GM23338 (cell line): ENCODE data around the gene VCX2. TPM values are rescaled to one million over a fixed set of nuclear protein-coding genes. Genes with fewer than 3 reads are reported as not detected.

ENCODE experiments used
- ATAC-seq: fragments of 200-7000 bp; cut with Tn5 transposase; 3 replicates; pipeline ENCODE4 v1.9.1; 2020
- DNase-seq: peaks from one replicate; pipeline ENCODE4 v3.0.0-alpha.2; 2015; ENCODE audit warnings: low spot score
- H2AFZ ChIP-seq: fragments of 200-600 bp; sonication (generic); 2 replicates; pipeline ENCODE4 v1.8.0; 2016; ENCODE audit warnings: antibody characterized with exemption, mild to moderate bottlenecking, moderate library complexity
- H3F3A ChIP-seq: fragments of 200-600 bp; sonication (generic); replicated peaks from 2 replicates; pipeline ENCODE4 v1.8.0; 2017; ENCODE audit warnings: antibody characterized with exemption, mixed run types, low read depth
- H3K27ac ChIP-seq: fragments of 200-600 bp; sonication (generic); 2 replicates; pipeline ENCODE4 v1.6.1; 2016; ENCODE audit warnings: low read depth
- H3K27me3 ChIP-seq: fragments of 200-600 bp; sonication (generic); 2 replicates; pipeline ENCODE4 v1.8.0; 2016; ENCODE audit warnings: mild to moderate bottlenecking, mixed run types, moderate library complexity; ENCODE audit not compliant: insufficient read depth
- H3K36me3 ChIP-seq: fragments of 200-600 bp; sonication (generic); 2 replicates; pipeline ENCODE4 v1.8.0; 2016; ENCODE audit warnings: mild to moderate bottlenecking; ENCODE audit not compliant: insufficient read depth
- H3K4me1 ChIP-seq: fragments of 200-600 bp; sonication (generic); 2 replicates; pipeline ENCODE4 v1.8.0; 2016; ENCODE audit warnings: mild to moderate bottlenecking, moderate library complexity; ENCODE audit not compliant: insufficient read depth
- H3K4me2 ChIP-seq: fragments of 200-600 bp; sonication (generic); 2 replicates; pipeline ENCODE4 v1.7.1; 2017; ENCODE audit warnings: mixed run types
- H3K4me3 ChIP-seq: fragments of 200-600 bp; sonication (generic); 2 replicates; pipeline ENCODE4 v1.6.1; 2016; ENCODE audit warnings: mixed run types
- H3K79me2 ChIP-seq: fragments of 200-600 bp; sonication (generic); replicated peaks from 2 replicates; pipeline ENCODE4 v1.8.0; 2017; ENCODE audit warnings: mild to moderate bottlenecking; ENCODE audit not compliant: insufficient read depth
- H3K9me2 ChIP-seq: fragments of 200-600 bp; sonication (generic); 2 replicates; pipeline ENCODE4 v1.8.0; 2017; ENCODE audit not compliant: insufficient read depth
- H4K20me1 ChIP-seq: fragments of 200-600 bp; sonication (generic); replicated peaks from 2 replicates; pipeline ENCODE4 v1.8.0; 2017; ENCODE audit warnings: mild to moderate bottlenecking; ENCODE audit not compliant: insufficient read depth
- H3K27ac Mint-ChIP-seq: 2 replicates; pipeline ENCODE4 v1.8.0; 2020; ENCODE audit warnings: inconsistent platforms, mild to moderate bottlenecking, moderate library complexity, mixed read lengths
- H3K27me3 Mint-ChIP-seq: 3 replicates; pipeline ENCODE4 v1.8.0; 2022; ENCODE audit warnings: low read depth, mild to moderate bottlenecking, moderate library complexity, mixed read lengths, inconsistent platforms; ENCODE audit not compliant: insufficient read depth, poor library complexity
- H3K36me3 Mint-ChIP-seq: 3 replicates; pipeline ENCODE4 v1.8.0; 2021; ENCODE audit warnings: low read depth, mild to moderate bottlenecking, inconsistent platforms, moderate library complexity, mixed read lengths
- H3K4me1 Mint-ChIP-seq: 3 replicates; pipeline ENCODE4 v1.8.0; 2020; ENCODE audit warnings: mild to moderate bottlenecking, inconsistent platforms, mixed read lengths
- H3K4me3 Mint-ChIP-seq: 3 replicates; pipeline ENCODE4 v1.8.0; 2021; ENCODE audit warnings: moderate library complexity, mild to moderate bottlenecking, inconsistent platforms, mixed read lengths
- H3K9me3 Mint-ChIP-seq: 3 replicates; pipeline ENCODE4 v1.8.0; 2020; ENCODE audit warnings: moderate library complexity, mild to moderate bottlenecking, inconsistent platforms, mixed read lengths
- CTCF ChIP-seq, 2 experiments: fragments of 200-600 bp in 1 of 2; sonication (generic) in 1 of 2; conservative IDR thresholded peaks; 2 replicates each; pipeline versions ENCODE4 v1.5.1 to v1.6.1; 2016 to 2017; ENCODE audit warnings: antibody characterized with exemption in 2 of 2, low read depth in 2 of 2, mild to moderate bottlenecking in 2 of 2, moderate library complexity in 1 of 2
- ZNF462 ChIP-seq: fragments of 250-450 bp; sonication (Bioruptor Pico); IDR thresholded peaks from 2 replicates; pipeline ENCODE4 v1.5.0; 2020; ENCODE audit warnings: mild to moderate bottlenecking, moderate library complexity
- polyA plus RNA-seq: library from polyadenylated mRNA; unstranded; fragments of >200 nt; fragmentation: Nextera tagmentation; extraction: Ambion mirVana; gene quantifications from 2 replicates; pipeline ENCODE4 v1.2.1, GENCODE V29; 2016
- total RNA-seq: library from RNA; depleted of rRNA; stranded (reverse); fragments of >200 nt; shearing (Covaris generic); gene quantifications from 2 replicates; pipeline ENCODE4 v1.2.3, GENCODE V29; 2014

VCX2 gene
- total and polyA plus RNA-seq, 2 experiments from 2014 or later, result not detected

- TF ChIP-seq ZNF462 (CRISPR knock-in tag), result no peak
These were observed 23.1 kb upstream of the VCX2 start (continued) for GRCh38 chrX:8194216-8194615.

GRCh38 chrX:8192276-8192675, 21.2 kb upstream of the VCX2 start:
- Histone ChIP-seq H4K20me1 (no peaks in the 10 kb centered on the region), H2AFZ (no peak overlapping the region), H3K9me2 (no peaks in the 10 kb centered on the region), H3F3A (no peaks in the 10 kb centered on the region), H3K79me2 (no peaks in the 10 kb centered on the region), H3K4me3 (no peak overlapping the region), H3K4me1 (0 out of 2 replicates have a peak, but pooled peaks cover 4% of the 10 kb centered on the region), H3K27ac (no peak overlapping the region), H3K4me2 (no peak overlapping the region), H3K36me3 (no peaks in the 10 kb centered on the region), H3K27me3 (no peaks in the 10 kb centered on the region)
- Mint-ChIP-seq H3K4me3 (no peak overlapping the region), H3K27ac (no peak overlapping the region), H3K4me1 (peaks cover 8% of the 10 kb centered on the region; the same call in 2 of the 3 replicates), H3K9me3 (no peaks in the 10 kb centered on the region), H3K27me3 (no peaks in the 10 kb centered on the region), H3K36me3 (no peaks in the 10 kb centered on the region)
- TF ChIP-seq CTCF (conservative IDR thresholded peaks at IDR 0.05; ENCODE audit: low read depth in 2 of 2), result no peak
- no peak for ATAC-seq
- DNase-seq, result no peak
